ENCODE data around the gene SH3D19. TPM values are rescaled to one million over a fixed set of nuclear protein-coding genes. Genes with fewer than 3 reads are reported as not detected.

Gene SH3D19
- total RNA-seq, 1 donor from 2014 or later, result 32.0 TPM

- no peak for DNase-seq (ENCODE audit: low spot score)
These were observed 97.0 kb downstream of the SH3D19 start for GRCh38 chr4:151228189-151229119.

GRCh38 chr4:151227731-151228130 lies 97.7 kb downstream of the SH3D19 start:
- Mint-ChIP-seq H3K27me3 (ENCODE audit: low read depth) (no peaks in the 10 kb centered on the region), H3K4me1 (ENCODE audit: low read depth) (peaks cover 52% of the 10 kb centered on the region), H3K27ac (ENCODE audit: unreplicated experiment) (peak overlapping the region; percentile 94), H3K36me3 (ENCODE audit: low read depth) (peaks cover 1% of the 10 kb centered on the region), H3K4me3 (ENCODE audit: unreplicated experiment) (peak overlapping the region; percentile 36), H3K9me3 (ENCODE audit: low read depth) (no peaks in the 10 kb centered on the region)
- no peak for DNase-seq (ENCODE audit: low spot score)
- no peak for TF ChIP-seq CTCF (IDR thresholded peaks at IDR 0.05)

More at GRCh38 chr4:151228189-151229119, 97.0 kb downstream of the SH3D19 start:
- Mint-ChIP-seq H3K9me3 (ENCODE audit: low read depth) (no peaks in the 10 kb centered on the region), H3K27me3 (ENCODE audit: low read depth) (no peaks in the 10 kb centered on the region), H3K4me1 (ENCODE audit: low read depth) (peaks cover 53% of the 10 kb centered on the region), H3K36me3 (ENCODE audit: low read depth) (peaks cover 1% of the 10 kb centered on the region), H3K4me3 (ENCODE audit: unreplicated experiment) (peak overlapping the region; percentile 13), H3K27ac (ENCODE audit: unreplicated experiment) (peak overlapping the region; percentile 94)
- no peak for TF ChIP-seq CTCF (IDR thresholded peaks at IDR 0.05)

GRCh38 chr4:151227172-151227571 lies 98.2 kb downstream of the SH3D19 start:
- Mint-ChIP-seq H3K4me3 (ENCODE audit: unreplicated experiment) (peak overlapping the region; percentile 36), H3K27ac (ENCODE audit: unreplicated experiment) (peak overlapping the region; percentile 94), H3K9me3 (ENCODE audit: low read depth) (no peaks in the 10 kb centered on the region)

GRCh38 chr4:151226004-151226932 lies 99.1 kb downstream of the SH3D19 start:
- no peak for TF ChIP-seq CTCF (IDR thresholded peaks at IDR 0.05)
- Mint-ChIP-seq H3K27me3 (ENCODE audit: low read depth) (no peaks in the 10 kb centered on the region), H3K9me3 (ENCODE audit: low read depth) (no peaks in the 10 kb centered on the region), H3K36me3 (ENCODE audit: low read depth) (peaks cover 1% of the 10 kb centered on the region), H3K4me1 (ENCODE audit: low read depth) (peaks cover 50% of the 10 kb centered on the region), H3K27ac (ENCODE audit: unreplicated experiment) (peak overlapping the region; percentile 94), H3K4me3 (ENCODE audit: unreplicated experiment) (peak overlapping the region; percentile 37)
- DNase-seq (ENCODE audit: low spot score), result no peak

More at GRCh38 chr4:151227172-151227571, 98.2 kb downstream of the SH3D19 start:
- DNase-seq (ENCODE audit: low spot score), result no peak
- H3K36me3 Mint-ChIP-seq (ENCODE audit: low read depth), result peaks cover 1% of the 10 kb centered on the region
- H3K27me3 Mint-ChIP-seq (ENCODE audit: low read depth), result no peaks in the 10 kb centered on the region
- no peak for TF ChIP-seq CTCF (IDR thresholded peaks at IDR 0.05)
- peaks cover 47% of the 10 kb centered on the region for H3K4me1 Mint-ChIP-seq (ENCODE audit: low read depth)

GRCh38 chr4:151223465-151223864 lies 101.9 kb downstream of the SH3D19 start:
- no peak for DNase-seq (ENCODE audit: low spot score)
- TF ChIP-seq CTCF (IDR thresholded peaks at IDR 0.05), result no peak
- H3K4me3 Mint-ChIP-seq (ENCODE audit: unreplicated experiment), result no peak overlapping the region
- H3K9me3 Mint-ChIP-seq (ENCODE audit: low read depth), result no peaks in the 10 kb centered on the region
- no peaks in the 10 kb centered on the region for H3K27me3 Mint-ChIP-seq (ENCODE audit: low read depth)
- no peaks in the 10 kb centered on the region for H3K36me3 Mint-ChIP-seq (ENCODE audit: low read depth)
- no peak overlapping the region for H3K27ac Mint-ChIP-seq (ENCODE audit: unreplicated experiment)
- peaks cover 48% of the 10 kb centered on the region for H3K4me1 Mint-ChIP-seq (ENCODE audit: low read depth)
